DMS153 treated with DMSO at 0.1 percent for 48 hours (cell line): ENCODE results near the gene APOC4.

Experiments used
- DNase-seq: peaks from one replicate; lab custom pipeline; 2025; ENCODE audit not compliant: unreplicated experiment; lab: John Stamatoyannopoulos, UW

APOC4 gene

GRCh38 chr19:44992336-44993163 is 50.5 kb downstream of the APOC4 start:
- no peak for DNase-seq

GRCh38 chr19:44993526-44993925 is 51.5 kb downstream of the APOC4 start:
- no peak for DNase-seq

GRCh38 chr19:44993926-44994537 is 52.0 kb downstream of the APOC4 start:
- no peak for DNase-seq
